HL-60 (cell line): ENCODE results near the gene GPR12.

Source experiments
- GABPA ChIP-seq: IDR thresholded peaks from 2 replicates; pipeline ENCODE4 v1.6.1; 2012; ENCODE audit warnings: low read depth
- POLR2AphosphoS5 ChIP-seq: IDR thresholded peaks from 2 replicates; pipeline ENCODE4 v1.6.1; 2012; ENCODE audit warnings: low read depth
- SPI1 ChIP-seq: IDR thresholded peaks from 2 replicates; pipeline ENCODE4 v1.6.1; 2012; ENCODE audit warnings: low read depth, mild to moderate bottlenecking, borderline replicate concordance
- TF ChIP-seq, protein P1 (sequence below): IDR thresholded peaks from one replicate; pipeline ENCODE4 v1.5.1; 2011; ENCODE audit warnings: low read length, control low read depth, inconsistent platforms; ENCODE audit not compliant: insufficient read depth
- TF ChIP-seq, protein P2 (sequence below): IDR thresholded peaks from 2 replicates; pipeline ENCODE4 v1.6.1; 2012; ENCODE audit warnings: low read depth; ENCODE audit not compliant: insufficient replicate concordance

DNA sequence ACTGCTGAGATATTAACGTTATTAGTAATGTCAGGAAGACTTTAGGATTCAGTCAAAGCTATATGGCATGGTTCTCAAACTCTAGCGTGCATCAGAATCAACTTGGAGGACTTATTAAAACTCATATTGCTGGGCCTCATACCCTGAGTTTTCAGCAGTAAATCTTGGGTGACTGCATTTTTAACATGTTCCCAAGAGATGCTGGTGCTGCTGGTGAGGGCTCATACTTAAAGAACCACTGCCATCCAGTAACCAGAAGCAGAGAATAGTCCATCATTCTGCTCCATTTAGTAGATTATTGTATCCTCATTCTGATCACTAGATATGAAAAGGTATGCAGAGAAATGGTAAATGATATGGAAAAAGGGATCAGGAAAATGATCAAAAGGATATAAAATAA, 7.9 kb downstream of the GPR12 start:
- TF ChIP-seq, protein P1, sequence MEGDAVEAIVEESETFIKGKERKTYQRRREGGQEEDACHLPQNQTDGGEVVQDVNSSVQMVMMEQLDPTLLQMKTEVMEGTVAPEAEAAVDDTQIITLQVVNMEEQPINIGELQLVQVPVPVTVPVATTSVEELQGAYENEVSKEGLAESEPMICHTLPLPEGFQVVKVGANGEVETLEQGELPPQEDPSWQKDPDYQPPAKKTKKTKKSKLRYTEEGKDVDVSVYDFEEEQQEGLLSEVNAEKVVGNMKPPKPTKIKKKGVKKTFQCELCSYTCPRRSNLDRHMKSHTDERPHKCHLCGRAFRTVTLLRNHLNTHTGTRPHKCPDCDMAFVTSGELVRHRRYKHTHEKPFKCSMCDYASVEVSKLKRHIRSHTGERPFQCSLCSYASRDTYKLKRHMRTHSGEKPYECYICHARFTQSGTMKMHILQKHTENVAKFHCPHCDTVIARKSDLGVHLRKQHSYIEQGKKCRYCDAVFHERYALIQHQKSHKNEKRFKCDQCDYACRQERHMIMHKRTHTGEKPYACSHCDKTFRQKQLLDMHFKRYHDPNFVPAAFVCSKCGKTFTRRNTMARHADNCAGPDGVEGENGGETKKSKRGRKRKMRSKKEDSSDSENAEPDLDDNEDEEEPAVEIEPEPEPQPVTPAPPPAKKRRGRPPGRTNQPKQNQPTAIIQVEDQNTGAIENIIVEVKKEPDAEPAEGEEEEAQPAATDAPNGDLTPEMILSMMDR = no peak
- TF ChIP-seq POLR2AphosphoS5 (no peak), SPI1 (no peak), GABPA (no peak)
- TF ChIP-seq, protein P2, sequence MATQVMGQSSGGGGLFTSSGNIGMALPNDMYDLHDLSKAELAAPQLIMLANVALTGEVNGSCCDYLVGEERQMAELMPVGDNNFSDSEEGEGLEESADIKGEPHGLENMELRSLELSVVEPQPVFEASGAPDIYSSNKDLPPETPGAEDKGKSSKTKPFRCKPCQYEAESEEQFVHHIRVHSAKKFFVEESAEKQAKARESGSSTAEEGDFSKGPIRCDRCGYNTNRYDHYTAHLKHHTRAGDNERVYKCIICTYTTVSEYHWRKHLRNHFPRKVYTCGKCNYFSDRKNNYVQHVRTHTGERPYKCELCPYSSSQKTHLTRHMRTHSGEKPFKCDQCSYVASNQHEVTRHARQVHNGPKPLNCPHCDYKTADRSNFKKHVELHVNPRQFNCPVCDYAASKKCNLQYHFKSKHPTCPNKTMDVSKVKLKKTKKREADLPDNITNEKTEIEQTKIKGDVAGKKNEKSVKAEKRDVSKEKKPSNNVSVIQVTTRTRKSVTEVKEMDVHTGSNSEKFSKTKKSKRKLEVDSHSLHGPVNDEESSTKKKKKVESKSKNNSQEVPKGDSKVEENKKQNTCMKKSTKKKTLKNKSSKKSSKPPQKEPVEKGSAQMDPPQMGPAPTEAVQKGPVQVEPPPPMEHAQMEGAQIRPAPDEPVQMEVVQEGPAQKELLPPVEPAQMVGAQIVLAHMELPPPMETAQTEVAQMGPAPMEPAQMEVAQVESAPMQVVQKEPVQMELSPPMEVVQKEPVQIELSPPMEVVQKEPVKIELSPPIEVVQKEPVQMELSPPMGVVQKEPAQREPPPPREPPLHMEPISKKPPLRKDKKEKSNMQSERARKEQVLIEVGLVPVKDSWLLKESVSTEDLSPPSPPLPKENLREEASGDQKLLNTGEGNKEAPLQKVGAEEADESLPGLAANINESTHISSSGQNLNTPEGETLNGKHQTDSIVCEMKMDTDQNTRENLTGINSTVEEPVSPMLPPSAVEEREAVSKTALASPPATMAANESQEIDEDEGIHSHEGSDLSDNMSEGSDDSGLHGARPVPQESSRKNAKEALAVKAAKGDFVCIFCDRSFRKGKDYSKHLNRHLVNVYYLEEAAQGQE = no peak
